ENCODE measurements around the gene MANBA. TPM values are rescaled to one million over a fixed set of nuclear protein-coding genes. Genes with fewer than 3 reads are reported as not detected.
"Not testable (repeated sequence)": the region's sequence is repeated elsewhere in the genome, so short reads cannot be mapped to it uniquely, and the experiment has no call there.

MANBA gene
- polyA plus RNA-seq, 1 donor, result 11.2 TPM

DNA sequence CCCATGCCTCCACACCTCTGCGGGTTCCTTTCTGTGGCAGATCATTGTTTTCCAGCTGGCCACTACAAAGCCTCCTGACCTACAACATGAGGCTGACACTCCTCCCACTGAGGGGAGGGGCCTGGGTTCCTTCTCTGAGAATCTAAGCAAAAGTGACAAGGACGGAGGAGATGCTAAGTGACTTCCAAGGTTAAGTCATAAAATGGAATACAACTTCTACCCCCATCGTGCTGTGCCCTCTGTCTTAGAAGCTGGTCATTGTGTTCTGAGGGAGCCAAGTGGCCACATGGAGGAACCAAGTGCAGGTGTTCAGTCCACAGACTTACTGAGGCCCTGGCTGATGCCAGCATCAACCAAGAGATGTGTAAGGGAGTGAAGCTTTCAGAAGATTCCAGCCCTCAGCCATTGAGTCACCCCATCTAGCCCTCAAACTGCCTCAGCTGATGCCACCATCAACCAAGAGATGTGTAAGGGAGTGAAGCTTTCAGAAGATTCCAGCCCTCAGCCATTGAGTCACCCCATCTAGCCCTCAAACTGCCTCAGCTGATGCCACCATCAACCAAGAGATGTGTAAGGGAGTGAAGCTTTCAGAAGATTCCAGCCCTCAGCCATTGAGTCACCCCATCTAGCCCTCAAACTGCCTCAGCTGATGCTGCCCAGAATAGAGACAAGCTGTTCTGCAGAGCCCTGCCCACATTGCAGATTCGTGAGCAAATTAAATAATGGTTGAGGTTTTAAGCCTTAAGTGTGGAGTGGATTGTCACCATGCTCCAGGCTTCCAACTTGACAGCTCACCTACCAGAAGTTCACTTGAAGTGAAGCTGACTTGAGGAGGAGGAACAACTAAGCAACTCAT, 140.8 kb downstream of the MANBA start:
- not testable (repeated sequence) for DNase-seq

DNA sequence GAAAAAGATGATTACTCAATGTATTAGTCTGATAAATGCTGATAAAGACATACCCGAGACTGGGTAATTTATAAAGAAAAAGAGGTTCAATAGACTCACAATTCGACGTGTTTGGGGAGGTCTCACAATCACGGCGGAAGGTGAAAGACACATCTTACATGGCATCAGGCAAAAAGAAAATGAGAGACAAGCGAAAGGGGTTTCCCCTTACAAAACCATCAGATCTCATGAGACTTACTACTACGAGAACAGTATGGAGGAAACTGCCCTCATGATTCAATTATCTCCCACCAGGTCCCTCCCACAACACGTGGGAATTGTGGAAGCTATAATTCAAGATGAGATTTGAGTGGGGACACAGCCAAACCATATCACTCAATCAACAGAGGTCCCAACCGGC, 141.7 kb downstream of the MANBA start:
- not testable (repeated sequence) for DNase-seq

DNA sequence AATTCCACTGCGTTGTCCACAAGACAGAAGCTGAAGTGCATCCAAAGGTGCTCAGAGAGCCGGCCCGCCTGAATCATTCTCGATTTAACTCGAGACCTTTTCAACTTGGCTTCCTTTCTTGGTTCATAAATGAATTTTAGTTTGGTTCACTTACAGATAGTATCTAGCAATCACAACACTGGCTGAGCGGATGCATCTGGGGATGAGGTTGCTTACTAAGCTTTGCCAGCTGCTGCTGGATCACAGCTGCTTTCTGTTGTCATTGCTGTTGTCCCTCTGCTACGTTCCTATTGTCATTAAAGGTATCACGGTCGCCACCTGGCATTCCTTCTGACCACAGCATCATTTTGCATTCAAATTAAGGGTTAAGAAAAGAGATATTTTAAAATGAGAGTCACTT, 144.1 kb downstream of the MANBA start:
- DNase-seq, result peak; percentile 24

DNA sequence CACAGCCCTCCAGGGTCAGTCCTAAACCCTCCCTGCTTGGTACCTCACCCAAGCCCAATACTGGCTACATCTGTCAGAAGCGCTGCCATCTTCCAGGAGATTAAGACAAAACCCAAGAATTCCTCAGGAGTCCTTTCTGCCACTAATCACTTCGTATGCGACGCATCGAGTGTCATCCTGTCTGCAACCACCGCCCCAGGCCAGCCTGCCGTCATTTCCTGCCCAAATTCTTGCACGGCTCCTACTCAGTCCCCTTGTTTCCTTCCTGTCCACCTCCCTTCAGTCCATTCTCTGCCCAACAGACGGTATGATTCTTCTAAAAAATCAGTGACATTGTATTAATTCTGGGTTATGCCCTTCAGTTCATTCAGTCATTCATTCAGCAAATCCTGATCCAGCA, 146.0 kb downstream of the MANBA start:
- DNase-seq, result no peak

DNA sequence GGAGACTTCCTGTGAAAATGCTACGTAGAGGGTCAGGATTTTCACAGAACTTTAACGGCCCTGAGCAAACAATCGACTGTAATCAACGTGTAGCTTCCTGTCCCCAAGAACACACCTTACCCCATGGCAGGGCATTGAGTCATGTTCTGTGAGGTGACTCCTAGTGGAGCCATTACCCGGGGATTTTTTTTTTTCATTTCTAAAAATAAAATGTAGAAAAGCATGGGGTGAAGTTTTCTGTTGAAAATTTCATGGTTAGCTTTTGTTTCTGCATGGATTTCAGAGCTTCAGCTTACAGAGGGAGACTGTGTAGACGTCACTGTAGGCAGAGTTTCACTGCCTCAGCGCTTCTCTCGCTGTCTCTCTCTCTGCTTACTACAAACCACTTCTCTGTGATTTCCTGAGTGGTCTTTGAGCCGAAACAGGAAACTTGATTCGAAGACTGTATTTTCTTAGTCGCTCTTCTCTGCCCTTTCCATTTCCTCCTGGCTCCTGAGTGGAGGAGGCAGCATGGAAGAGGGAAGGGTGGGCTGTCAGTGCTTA, 147.9 kb downstream of the MANBA start:
- no peak for DNase-seq

DNA sequence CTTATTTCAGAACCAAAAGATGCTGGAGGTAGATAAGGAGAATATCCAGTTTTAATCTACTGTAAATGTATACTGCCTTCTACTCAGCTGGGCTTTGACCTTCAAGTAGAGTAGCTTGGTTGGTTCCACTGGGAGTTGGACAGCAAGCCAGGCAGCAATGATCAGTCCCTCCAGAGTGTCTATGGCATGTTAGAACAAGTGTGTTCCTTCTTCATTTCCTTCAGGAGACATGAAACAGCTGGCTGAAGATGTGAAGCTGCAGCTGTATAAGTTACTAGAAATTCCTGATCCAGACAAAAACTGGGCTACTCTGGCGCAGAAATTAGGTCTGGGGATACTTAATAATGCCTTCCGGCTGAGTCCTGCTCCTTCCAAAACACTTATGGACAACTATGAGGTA, 148.6 kb downstream of the MANBA start:
- DNase-seq, result no peak

DNA sequence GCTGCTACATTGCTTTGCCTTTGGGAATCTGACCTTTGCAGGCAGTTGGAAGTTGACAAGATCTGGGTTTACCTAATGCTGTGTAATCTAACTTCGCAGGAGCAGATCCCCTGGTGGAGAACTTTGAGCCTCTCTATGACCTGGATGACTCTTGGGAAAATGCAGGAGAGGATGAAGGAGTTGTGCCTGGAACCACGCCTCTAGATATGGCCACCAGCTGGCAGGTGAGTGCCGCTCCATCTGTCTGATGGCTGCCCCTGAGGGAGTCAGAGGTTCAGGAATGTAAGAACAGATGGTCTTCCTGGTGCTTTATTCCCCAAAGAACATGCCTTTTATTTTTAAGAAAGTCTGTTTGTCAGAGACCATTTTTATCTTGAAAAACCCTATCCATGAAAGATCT, 150.3 kb downstream of the MANBA start:
- no peak for DNase-seq

DNA sequence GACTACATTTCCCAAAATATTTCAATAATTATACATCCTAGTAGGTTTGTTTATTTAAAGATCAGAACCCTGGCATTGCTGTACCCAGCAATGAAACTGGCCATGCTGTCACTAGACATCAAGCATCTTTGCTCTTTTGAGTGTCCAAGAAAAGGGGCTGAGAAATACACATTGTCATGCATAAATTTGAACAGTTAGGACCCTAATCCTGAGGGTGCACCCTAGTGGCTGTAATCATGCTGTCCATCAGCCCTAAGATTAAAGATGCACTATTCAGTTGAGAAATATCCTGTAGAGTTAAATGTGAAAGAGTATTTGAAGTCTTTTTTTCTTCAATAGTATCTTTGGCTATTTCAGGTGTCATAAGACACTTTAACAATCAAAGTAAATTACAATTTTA, 150.8 kb downstream of the MANBA start:
- DNase-seq, result no peak

DNA sequence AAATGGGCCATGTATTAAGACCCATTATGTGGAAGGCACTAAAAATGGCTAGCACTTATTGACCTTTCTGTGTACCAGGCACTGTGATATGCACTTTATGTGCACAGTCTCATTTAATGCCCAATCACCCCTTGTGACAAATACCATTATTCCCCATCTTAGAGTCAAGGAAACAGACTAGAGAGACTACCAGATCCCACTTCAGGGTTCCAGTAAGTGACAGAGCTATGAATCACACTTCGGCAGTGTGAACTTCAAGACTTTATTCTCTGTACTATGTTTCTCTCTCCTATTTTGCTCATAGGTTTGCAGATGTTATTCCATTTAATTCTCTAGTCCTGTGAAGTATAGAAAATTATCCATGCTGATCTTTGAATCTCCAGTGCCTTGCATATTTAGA, 152.6 kb downstream of the MANBA start:
- no peak for DNase-seq

DNA sequence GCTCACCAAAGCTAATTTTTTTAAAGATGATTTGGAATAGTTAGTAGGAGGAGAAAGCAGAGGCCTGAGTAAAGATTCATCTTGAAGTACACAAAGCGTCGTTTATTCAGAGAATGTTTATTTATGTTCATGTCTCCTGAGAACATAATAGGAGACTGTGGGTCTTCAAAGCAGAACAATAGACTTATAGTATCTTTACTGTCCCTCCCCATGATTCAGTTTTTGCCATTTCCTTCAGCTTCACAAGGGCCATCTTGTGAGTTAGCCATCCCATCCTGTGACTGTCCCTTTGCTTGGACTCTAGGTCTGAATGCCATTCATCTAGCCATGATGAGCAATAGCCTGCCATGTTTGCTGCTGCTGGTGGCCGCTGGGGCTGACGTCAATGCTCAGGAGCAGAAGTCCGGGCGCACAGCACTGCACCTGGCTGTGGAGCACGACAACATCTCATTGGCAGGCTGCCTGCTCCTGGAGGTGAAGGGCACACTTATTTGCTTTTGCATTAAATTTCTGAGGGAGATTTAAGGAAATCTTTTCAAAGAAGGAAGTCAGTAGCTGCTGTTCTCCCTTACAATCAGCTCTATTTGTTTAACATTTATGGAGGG, 153.8 kb downstream of the MANBA start:
- no peak for DNase-seq

DNA sequence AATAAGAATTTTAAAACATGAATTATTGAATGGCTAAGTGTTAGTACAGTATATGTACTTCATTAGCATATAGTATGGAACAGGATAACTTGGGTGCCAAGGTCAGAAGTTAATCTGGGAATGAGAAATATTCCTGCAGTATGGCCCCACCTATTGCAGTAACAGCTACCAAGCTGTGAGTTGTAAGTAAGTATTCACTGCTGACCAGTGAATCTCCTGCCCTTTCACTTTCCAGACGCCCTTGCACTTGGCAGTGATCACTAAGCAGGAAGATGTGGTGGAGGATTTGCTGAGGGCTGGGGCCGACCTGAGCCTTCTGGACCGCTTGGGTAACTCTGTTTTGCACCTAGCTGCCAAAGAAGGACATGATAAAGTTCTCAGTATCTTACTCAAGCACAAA, 154.5 kb downstream of the MANBA start:
- no peak for DNase-seq

DNA sequence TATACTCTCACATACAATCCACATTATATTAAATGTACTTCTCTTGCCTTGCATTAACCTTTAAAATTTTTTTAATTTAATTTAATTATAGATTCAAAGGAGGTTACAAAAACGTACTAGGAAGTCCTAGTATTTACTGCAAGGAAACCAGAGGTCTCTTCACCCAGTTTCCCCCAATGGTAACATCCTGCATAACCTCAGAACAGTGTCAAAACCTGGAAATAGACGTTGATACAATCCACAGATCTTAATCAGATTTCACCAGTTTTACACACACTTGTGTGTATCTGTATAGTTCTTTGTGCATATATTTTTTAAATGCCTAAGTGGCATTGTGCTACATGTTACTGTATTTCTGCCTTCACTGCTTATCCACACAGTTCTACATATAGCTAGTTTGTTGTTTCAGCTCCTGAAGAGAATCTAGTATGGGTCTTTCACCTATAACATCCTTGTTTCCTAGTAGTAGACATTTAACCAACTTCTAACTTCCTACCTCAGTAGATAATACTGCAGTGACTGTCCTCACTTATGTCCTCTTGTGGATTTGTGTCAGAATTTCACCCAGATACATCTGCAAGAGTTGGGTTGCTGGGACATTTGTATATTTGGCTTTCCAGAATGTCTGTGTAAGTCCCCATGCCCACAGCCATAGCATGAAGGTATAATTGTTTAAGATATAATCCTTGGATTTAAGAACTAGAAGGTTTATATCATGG, 156.4 kb downstream of the MANBA start:
- DNase-seq, result no peak

DNA sequence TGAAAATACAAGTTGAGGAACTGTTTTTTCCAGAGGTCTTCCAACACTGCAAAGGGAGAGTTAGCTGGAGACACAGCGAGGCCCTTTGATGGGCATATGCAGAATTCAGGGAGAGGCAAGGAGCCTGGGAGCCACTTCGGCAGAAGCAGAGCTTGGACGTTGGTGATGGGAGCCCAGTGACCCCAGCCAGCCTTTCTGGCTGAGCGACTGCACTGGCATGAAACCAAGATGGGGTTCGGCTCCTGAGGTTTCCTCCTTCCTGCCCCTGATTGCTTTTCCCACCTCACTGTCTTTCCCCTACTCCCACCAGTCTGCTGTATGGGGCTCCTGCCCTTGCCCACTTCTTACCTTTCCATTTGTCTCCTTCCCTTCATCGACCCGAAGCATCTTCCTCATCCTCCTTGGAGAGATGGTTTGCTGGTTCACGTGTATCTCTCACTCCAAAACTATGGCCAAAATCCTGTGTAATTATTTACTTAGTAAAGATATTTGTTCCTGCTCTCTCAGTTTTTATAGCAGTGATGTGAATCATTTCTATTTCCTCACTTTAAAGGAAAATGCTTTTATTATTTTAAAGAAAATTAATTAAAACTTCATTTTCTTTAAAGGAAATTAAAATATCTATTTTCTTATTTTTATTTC, 159.1 kb downstream of the MANBA start:
- DNase-seq, result no peak

DNA sequence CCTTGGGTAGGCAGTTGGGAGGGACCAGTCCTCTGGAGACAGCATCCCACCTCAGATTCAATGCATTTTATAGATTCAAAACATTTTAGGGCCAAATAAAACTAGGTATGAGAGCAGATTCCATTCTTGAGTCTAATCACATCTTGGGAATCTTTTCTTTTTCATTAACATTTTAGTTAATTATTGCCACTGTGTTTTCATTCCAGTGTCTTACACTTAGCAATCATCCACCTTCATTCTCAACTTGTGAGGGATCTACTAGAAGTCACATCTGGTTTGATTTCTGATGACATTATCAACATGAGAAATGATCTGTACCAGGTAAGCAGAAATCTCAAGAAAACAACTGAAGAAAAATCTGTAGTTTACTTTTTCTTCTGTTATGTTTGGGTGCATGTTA, 160.1 kb downstream of the MANBA start:
- DNase-seq, result no peak

DNA sequence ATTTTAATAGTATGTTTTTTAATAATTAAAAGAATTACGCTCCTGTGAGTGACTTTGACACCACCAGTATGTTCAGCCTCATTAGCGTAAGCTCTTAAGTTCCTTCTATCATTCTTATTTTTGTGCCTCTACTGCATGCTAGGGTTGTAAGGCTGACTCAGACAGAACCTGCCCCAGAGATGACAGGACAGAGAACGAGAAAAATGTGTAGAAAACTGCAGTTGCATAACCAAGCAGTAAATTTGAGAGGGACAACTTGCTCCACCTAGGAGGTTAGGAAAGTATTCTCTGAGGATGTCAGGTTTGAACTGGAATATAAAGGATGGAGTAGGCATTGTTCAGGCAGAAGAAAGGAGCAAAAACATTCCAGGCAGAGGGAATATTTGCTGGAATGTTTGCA, 160.9 kb downstream of the MANBA start:
- DNase-seq, result no peak

DNA sequence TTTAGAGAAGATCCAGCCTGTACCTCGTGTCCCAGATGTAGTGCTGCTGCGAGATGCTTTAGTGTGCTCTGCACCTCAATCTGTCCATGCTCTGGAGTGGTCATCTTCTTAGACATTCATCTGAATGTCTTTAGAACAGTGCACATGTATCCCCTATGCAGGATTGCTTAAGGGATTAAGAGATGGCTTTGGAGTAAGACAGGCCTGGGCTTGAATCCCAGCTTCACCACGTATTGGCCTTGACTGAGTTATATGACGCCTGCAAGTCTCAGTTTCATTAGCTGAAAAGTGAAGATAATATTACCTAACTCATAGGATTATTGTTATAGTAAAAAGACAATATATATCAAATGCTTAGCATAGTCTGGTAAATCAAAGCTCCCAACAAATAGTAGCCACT, 161.3 kb downstream of the MANBA start:
- DNase-seq, result no peak

DNA sequence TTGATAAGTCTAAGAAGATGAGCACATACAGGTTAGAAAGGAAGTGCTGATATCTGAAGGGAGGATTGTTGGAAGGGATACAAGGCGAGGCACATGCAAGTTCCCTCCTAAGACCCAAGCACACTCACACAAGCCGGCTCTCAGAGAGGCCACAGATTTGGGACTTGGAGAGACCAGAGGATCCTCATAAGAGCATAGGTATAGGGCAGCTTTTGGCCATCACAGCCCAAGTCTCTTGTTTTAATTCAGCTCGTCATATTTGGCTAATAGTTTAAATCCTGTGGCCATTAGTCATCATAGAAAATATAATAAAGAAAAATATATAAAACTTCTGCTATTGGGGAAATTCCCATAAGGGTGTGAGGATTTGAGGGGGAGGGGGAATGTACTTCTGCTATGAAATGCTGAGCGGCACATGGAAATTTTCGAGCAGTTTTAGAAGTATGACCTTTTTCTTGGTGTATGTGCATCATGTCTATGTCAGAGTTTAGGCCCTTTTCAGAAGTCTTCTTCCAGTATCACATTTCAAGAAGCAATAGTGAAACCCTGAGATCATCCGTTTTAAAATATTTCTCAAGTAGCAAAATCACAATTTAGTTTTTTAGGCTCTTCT, 161.9 kb downstream of the MANBA start:
- DNase-seq, result no peak

DNA sequence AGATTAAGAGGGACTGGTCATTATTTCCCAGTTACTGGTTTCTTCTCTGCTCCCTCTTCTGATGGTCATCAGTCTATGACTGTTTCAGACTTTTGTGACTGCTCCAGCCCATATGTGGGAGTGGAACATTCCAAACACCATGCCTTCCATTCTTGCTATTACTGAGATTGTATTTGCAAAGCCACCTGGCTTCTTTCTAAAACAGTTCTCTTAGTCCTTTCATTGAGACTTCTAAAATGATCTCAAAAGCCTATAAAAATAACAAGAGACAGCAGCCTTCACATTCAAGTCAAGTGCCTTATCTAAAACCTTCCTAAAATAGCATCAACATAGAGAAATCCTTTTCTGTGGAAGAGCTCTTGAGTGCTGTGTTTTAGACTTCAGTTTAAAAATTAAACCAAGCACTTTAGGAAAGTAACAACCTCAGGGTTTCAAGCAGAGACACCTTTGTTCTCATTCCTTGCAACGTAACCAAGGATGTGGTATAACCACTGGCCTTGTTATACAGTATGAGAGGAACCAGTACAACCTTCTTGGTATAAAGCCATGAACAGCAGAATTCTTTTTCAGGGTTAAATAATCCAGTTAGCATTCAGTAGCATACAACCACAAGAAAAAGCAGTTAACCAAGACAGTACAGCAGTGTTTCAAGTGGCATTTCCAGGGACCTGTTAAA, 162.5 kb downstream of the MANBA start:
- no peak for DNase-seq

DNA sequence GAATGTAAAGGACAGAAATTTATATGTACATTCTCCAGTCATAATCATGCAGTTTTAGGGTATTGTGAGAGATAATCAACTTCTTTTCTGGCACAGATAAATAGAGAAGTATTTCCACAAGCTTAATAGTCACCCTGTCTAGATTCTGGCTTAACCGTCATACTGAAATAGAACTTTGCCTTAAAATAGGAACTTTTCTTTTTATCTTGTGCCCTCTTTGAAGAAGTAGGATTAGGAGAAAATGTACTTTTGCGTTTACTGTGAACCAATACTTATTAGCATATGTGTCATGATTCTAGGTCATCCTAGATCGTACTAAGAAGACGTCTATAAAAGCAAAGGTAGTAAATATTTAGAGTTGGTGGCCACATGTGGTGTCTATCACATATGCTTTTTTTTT, 164.2 kb downstream of the MANBA start:
- DNase-seq, result no peak

DNA sequence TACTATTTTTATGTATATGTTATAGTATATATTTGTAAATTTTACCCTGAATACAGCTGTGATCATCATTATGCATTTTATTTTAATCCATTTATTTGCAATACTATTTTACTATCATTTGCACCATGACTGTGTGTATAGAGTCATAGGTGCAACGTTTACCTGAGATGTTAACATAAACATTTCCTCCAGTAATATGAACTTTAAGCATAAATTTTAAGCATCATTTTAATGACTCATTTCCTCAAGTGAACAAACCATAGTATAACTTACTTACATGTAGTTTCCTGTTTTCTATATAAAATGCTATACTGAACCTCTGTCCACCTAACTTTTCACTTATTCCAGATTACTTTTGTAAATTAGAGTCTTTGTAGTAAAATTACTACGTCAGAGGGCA, 166.8 kb downstream of the MANBA start:
- no peak for DNase-seq

DNA sequence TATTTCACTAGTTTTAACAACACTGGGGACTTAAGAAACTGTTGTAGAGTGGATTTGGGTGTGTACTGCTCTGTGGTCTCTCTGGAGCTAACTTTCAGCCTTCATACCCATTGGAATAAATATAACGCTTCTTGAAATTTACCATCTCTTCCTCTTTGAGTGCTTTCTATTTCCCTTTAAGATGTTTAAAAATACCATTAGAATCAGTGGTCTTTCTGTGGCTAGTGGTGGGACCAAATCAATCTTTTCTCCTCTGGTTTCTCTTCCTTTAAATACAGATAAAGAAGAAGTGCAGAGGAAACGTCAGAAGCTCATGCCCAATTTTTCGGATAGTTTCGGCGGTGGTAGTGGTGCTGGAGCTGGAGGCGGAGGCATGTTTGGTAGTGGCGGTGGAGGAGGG, 167.6 kb downstream of the MANBA start:
- no peak for DNase-seq

DNA sequence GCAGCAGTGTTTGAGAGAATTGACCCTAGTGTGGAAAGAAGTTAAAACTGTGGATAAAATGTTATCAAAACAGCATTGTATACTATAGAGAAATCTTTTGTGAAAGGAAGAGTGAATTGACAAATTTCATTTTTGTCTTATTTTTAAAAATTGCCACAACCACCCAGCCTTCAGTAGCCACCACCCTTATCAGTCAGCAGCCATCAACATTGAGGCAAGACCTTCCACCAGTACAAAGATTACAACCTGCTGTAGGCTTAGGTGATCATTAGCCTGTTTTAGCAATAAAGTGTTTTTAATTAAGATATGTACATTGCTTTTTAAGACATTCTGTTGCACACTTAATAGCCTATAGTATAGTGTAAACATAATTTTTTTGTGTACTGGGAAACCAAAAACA, 168.5 kb downstream of the MANBA start:
- DNase-seq, result no peak
